ENCODE measurements around the gene DIS3L2.

DIS3L2 gene

DNA sequence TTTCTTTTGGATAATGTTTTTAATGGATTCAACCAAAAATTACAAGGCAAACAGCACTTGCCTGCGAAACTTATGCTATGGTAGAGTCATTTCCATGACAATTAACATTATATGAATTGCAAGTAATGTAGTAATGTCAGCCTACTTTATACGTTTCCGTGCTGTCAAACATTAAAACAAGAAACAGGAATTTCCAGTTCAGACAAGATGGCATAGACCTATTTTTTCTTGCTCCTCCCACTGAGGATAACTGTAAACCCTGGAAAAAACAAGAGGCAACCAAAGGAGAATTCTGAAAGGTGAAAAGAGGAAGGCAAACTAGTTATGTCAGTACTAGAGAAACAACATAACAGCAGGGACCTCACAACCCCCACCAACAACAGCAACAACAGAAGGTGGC, 170.7 kb downstream of the DIS3L2 start:
- H3K9ac ChIP-seq, result no peak overlapping the region
- H2AFZ ChIP-seq, result no peak overlapping the region
- no peaks in the 10 kb centered on the region for H3K27me3 ChIP-seq (ENCODE audit: control insufficient read depth, insufficient read depth, low read length)
- H3K27ac ChIP-seq, result no peak overlapping the region
- H3K9me3 ChIP-seq (ENCODE audit: control insufficient read depth, low read length), result no peaks in the 10 kb centered on the region
- H3K4me3 ChIP-seq (ENCODE audit: low read depth, low read length), result no peak overlapping the region
- H3K79me2 ChIP-seq, result no peaks in the 10 kb centered on the region
- peaks cover 2% of the 10 kb centered on the region for H3K4me1 ChIP-seq
- no peaks in the 10 kb centered on the region for H3K36me3 ChIP-seq (ENCODE audit: control insufficient read depth, insufficient read depth, low read length)
- TF ChIP-seq, protein P1, sequence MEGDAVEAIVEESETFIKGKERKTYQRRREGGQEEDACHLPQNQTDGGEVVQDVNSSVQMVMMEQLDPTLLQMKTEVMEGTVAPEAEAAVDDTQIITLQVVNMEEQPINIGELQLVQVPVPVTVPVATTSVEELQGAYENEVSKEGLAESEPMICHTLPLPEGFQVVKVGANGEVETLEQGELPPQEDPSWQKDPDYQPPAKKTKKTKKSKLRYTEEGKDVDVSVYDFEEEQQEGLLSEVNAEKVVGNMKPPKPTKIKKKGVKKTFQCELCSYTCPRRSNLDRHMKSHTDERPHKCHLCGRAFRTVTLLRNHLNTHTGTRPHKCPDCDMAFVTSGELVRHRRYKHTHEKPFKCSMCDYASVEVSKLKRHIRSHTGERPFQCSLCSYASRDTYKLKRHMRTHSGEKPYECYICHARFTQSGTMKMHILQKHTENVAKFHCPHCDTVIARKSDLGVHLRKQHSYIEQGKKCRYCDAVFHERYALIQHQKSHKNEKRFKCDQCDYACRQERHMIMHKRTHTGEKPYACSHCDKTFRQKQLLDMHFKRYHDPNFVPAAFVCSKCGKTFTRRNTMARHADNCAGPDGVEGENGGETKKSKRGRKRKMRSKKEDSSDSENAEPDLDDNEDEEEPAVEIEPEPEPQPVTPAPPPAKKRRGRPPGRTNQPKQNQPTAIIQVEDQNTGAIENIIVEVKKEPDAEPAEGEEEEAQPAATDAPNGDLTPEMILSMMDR (IDR thresholded peaks at IDR 0.05), result no peak
- H3K4me2 ChIP-seq (ENCODE audit: low read length), result peak overlapping the region; percentile 13

DNA sequence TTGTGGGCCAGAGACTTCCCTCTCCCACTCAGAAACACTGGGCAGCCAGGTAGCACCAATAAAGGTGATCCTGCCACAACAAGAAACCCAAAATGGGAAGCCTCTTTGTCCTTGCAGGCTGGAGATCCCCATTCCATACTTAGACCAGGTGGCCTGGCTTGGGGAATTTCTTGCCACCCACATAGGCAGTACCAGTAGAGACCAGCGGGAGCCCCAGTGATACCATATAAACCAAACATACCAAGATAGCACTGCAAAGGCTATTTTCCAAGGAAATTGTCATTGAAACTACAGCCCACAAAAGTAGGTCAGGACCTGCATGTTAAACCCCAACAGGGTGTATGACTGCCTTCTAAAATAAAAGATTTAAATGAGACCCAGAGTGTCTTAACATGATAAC, 171.6 kb downstream of the DIS3L2 start:
- TF ChIP-seq, protein P1 (IDR thresholded peaks at IDR 0.05), result no peak
- Histone ChIP-seq H3K4me1 (peaks cover 2% of the 10 kb centered on the region), H3K36me3 (ENCODE audit: control insufficient read depth, insufficient read depth, low read length) (no peaks in the 10 kb centered on the region), H3K27ac (no peak overlapping the region), H3K27me3 (ENCODE audit: control insufficient read depth, insufficient read depth, low read length) (no peaks in the 10 kb centered on the region), H3K4me2 (ENCODE audit: low read length) (no peak overlapping the region), H2AFZ (no peak overlapping the region), H3K9me3 (ENCODE audit: control insufficient read depth, low read length) (no peaks in the 10 kb centered on the region), H3K9ac (no peak overlapping the region), H3K4me3 (ENCODE audit: low read depth, low read length) (no peak overlapping the region), H3K79me2 (no peaks in the 10 kb centered on the region)

DNA sequence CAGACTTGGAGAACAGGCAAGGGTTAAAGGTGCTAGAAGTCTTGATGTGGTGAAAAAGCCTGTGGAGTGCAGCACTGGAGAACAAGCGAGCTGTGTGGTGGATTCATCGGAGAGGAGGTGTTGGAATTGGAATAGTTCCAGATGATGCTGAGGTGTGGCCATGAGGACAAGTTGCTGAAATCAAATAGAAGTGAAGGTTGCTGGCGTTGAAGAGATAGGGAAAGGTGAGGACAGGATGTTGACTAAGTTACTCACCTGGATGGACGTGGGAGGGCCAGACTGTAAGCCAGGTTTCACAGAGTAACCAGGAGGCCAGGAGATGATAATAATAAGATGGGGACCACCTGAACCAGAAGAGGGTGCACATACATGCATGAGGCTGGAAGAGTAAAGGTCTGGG, 173.4 kb downstream of the DIS3L2 start:
- TF ChIP-seq, protein P1 (IDR thresholded peaks at IDR 0.05), result no peak
- no peak overlapping the region for H3K27ac ChIP-seq
- no peaks in the 10 kb centered on the region for H3K36me3 ChIP-seq (ENCODE audit: control insufficient read depth, insufficient read depth, low read length)
- no peak overlapping the region for H3K9ac ChIP-seq
- no peak overlapping the region for H3K4me3 ChIP-seq (ENCODE audit: low read depth, low read length)
- peaks cover 2% of the 10 kb centered on the region for H3K4me1 ChIP-seq
- no peak overlapping the region for H3K4me2 ChIP-seq (ENCODE audit: low read length)
- H2AFZ ChIP-seq, result no peak overlapping the region
- H3K79me2 ChIP-seq, result no peaks in the 10 kb centered on the region
- no peaks in the 10 kb centered on the region for H3K27me3 ChIP-seq (ENCODE audit: control insufficient read depth, insufficient read depth, low read length)
- H3K9me3 ChIP-seq (ENCODE audit: control insufficient read depth, low read length), result no peaks in the 10 kb centered on the region

DNA sequence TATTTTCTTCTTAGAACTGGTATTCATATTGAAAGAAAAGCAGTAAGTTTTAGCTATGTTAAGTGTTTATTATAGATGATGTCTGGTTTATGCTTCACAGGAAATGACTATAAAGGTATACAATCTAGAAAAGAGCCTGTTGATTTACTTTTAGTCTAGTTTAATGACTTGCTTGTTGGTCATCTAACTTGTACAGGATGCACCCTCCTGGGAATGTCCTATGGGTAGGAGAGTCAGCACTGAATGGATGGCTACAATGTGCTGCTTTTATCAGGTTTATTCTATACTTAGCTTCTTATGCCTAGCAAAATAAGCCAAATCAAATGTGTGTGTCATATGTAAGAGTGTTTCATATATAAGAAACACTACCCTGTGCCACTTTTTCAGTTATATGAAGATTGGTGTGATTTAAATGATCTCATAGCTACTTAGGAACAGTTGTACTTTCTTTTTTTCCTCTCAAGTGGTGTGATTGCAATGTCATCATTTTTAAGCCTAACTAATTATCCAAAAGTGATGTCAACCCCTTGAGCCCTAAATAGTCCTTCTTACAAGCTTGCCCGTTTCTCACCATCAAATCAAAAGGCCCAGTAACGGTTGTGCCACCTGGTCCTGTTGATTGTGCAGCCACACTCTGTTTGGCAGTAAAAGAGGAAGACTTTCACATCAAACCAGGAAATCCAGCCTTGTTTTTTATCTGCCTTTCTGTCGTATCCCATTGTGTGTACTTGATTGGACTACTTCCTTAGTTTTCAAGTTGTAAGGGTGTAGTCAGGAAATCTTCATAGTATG, 176.0 kb downstream of the DIS3L2 start:
- Histone ChIP-seq H3K4me1 (no peaks in the 10 kb centered on the region), H3K9me3 (ENCODE audit: control insufficient read depth, low read length) (no peaks in the 10 kb centered on the region), H3K27ac (no peak overlapping the region), H2AFZ (no peak overlapping the region), H3K27me3 (ENCODE audit: control insufficient read depth, insufficient read depth, low read length) (no peaks in the 10 kb centered on the region), H3K79me2 (no peaks in the 10 kb centered on the region), H3K4me2 (ENCODE audit: low read length) (no peak overlapping the region), H3K4me3 (ENCODE audit: low read depth, low read length) (no peak overlapping the region), H3K9ac (no peak overlapping the region), H3K36me3 (ENCODE audit: control insufficient read depth, insufficient read depth, low read length) (no peaks in the 10 kb centered on the region)
- TF ChIP-seq, protein P1 (IDR thresholded peaks at IDR 0.05), result no peak

DNA sequence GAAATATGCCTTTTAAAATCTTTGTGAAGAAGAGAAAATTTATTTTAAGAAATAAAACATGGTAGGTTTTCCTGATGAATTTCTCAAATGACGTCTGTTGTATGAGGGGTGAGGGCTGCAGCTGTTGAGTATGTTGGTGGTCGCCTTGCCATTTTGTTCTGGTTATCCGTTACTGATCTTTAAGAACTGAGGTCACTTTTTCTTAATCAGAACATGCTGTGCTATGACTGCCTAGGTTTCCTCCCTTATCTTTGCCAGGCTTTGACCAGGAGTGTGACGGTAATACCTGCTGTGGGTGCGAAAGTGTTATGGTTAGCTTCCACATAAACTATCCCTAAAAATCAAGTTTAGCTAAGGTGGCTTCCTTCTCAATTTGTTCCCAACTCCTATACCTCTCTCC, 176.9 kb downstream of the DIS3L2 start:
- Histone ChIP-seq H3K9ac (no peak overlapping the region), H3K27ac (no peak overlapping the region), H3K27me3 (ENCODE audit: control insufficient read depth, insufficient read depth, low read length) (no peaks in the 10 kb centered on the region), H3K79me2 (no peaks in the 10 kb centered on the region), H3K4me3 (ENCODE audit: low read depth, low read length) (no peak overlapping the region), H3K9me3 (ENCODE audit: control insufficient read depth, low read length) (no peaks in the 10 kb centered on the region), H3K4me1 (no peaks in the 10 kb centered on the region), H3K36me3 (ENCODE audit: control insufficient read depth, insufficient read depth, low read length) (no peaks in the 10 kb centered on the region), H2AFZ (no peak overlapping the region), H3K4me2 (ENCODE audit: low read length) (no peak overlapping the region)
- TF ChIP-seq, protein P1 (IDR thresholded peaks at IDR 0.05), result no peak

Data from parathyroid adenoma (tissue), 2 donors.